CD4-positive, alpha-beta T cell treated with Interleukin-6 for 4 hours (primary cell): Measurements from ENCODE around the gene ZNF175.
"Not testable (repeated sequence)": the region's sequence is repeated elsewhere in the genome, so short reads cannot be mapped to it uniquely, and the experiment has no call there.

Source experiments
- DNase-seq: peaks from one replicate; pipeline ENCODE4 v3.0.0-alpha.2; 2020; ENCODE audit warnings: mixed read lengths

The ZNF175 gene

DNA sequence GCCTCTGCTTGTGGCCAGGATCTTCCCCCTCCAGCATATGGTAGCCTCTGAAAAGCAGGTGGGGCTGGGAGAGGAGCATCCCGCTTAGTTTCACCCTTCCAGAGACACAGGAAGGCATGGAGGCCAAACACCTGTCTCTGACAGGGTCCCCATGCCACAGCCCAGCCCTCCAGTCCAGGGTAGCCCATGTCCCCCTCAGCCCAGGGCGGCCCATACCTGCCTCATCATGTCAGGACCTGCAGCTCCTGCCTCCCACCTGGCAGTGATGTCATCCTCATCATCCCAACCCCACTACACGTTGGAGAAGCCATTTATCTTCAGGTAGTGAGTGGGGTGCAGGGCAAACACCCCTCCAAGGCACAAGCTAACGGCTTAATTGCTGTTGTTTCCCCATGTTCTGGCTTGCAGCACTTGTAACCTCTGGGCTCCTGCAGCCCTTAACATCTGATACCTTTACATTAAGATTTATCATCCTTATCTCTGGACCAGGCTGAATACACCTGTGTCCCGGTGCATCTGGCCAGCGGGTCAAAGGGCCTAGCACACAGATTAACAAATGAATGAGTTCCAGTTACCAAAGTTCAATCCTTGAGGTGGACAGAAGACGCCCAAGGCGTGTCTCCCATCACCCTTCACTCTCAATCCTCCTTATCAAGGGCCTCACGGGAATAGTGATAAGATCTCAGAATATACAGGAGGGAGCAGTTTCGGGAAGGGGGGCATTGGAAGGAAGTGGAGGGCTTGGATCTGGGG lies 22.2 kb downstream of the ZNF175 start:
- DNase-seq = no peak

DNA sequence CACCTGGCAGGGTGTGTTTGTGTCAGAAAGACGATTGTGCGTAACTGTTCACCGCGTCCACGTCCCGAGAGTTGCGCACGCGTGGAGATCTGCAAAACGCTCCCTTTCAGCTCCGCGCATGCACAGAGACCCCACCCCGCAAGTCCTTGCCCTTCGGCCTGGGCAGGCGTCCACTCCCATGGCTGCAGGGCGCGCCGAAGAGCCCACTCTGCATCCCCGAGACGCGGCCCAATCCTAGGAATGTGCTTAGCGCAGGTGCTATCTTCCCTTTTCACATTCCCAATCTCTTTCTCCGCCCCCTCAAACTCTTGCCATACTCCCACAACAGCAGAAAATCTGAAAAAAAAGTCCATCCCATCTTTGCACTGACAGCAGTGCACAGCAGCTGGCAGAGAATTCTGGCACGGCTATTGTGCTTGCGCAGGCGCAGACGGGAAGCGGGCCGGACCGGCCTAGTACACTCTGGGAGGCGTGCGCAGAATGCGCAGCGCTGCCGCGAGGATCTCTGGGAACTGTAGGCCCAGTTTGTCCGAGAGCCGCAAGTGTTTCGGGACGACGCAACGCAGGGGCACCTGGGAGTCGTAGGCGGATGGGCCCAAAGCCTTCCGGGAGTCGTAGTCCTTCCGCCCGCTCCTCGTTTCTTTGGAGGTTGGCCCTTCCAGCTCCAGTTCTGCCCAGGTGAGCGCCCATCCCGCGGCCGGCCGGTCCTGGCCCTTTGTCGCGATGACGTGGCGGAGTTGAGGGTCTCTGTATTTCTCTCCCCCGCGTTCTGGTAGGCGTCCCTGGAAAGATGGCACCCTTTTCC lies 23.1 kb downstream of the ZNF175 start:
- DNase-seq = peak; percentile 99

DNA sequence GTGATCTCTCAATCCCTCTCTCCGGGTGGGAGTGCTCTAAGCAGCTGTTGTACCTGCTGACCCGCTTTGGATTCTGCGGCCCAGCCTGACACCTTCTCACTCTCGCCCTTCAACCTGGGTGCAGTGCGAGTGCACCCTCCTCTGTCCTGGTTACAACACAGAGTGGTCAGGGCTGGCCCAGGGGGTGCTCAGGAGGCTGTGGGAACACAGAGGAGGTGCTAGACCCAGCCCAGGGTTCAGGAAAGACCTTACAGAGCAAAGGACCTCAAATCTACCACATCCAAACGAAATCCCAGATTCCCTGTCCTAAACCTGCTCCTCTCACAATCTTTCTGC lies 23.7 kb downstream of the ZNF175 start:
- DNase-seq = no peak

DNA sequence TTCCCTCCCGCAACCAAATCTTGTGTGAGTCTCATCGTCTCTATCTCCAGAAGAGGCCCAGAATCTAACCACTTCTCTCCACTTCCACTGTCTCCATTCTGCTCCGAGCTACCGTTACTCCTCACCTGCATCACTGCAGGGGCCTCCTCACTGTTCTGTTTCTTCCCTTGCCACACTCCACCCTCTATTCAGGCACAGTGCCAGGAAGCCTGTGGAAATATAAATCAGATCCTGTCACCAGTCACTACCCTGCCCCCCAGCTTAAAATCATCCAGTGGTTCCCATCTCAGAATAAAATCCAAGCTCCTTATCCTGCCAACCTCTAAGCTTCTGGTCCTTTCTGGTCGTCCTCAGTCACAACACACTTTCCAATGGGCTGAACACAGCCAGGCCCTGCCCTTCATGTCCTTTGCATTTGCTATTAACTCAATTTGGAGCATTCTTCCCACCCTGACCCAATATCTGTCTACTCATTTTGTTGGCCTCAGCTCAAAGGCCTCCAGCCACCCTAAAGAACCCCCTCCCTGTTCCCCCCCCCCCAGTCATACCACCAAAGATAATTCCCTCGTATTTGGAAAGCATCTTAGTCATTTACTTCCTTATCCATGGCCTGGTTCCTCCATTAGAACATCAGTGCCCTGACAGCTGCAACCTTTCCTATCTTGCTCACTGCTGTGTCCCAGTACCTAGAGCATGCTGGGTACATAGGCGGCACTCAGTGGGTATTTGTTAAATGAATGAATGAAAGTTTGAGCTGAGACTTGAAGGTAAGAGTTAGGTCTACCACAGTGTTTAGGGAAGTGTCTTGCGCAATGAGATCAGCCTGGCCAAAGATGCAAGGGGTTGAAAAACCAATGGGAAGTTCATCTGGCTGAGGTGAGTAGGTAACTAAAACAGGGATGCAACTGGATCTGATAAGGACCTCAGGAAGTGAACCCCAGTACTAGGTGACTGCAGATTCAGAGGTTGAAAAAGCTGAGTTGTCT lies 24.4 kb downstream of the ZNF175 start:
- DNase-seq = no peak

DNA sequence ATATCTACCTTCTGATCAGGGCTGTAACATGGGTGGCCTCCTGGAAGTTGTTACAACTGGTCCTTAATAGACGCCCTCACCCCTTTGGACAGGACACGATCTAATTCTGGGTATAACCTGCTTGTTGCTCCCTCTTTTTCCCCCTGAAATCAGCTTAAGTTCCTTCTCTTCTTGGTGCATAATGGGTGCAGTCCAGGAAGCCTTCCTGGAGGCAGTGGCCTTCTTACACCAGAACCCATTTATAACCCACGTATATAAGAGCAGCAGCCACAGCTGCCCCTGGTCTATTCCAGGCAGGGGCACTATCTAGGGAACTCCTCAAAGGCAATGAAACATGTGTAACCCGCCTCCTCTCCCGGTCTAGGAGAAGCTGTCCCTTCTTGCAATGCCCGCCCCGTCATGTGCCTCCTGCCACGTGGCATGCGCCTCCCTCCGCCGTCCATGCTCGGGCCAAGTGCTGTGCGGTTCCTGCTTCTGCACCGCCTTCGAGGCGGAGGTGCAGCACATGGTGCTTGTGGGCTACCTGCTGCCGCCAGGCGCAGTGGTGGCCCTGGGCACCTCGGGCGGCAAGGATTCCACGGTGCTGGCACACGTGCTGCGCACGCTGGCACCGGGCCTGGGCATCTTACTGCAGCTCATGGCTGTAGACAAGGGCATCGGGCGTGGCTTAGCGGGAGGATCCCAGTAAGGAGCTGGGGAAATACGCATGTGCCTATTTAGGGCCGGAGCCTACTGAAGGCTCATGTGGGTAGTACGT lies 27.3 kb downstream of the ZNF175 start:
- no peak for DNase-seq

DNA sequence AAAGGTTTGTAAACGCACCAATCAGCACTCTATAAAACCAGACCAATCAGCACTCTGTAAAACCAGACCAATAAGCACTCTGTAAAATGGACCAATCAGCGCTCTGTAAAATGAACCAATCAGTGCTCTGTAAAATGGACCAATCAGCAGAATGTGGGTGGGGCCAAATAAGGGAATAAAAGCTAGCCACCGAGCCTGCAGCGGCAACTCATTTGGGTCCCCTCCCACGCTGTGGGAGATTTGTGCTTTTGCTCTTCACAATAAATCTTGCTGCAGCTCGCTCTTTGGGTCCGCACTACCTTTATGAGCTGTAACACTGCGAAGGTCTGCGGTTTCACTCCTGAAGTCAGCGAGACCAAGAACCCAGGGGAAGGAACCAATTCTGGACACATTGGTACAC lies 28.0 kb downstream of the ZNF175 start:
- DNase-seq = no peak

DNA sequence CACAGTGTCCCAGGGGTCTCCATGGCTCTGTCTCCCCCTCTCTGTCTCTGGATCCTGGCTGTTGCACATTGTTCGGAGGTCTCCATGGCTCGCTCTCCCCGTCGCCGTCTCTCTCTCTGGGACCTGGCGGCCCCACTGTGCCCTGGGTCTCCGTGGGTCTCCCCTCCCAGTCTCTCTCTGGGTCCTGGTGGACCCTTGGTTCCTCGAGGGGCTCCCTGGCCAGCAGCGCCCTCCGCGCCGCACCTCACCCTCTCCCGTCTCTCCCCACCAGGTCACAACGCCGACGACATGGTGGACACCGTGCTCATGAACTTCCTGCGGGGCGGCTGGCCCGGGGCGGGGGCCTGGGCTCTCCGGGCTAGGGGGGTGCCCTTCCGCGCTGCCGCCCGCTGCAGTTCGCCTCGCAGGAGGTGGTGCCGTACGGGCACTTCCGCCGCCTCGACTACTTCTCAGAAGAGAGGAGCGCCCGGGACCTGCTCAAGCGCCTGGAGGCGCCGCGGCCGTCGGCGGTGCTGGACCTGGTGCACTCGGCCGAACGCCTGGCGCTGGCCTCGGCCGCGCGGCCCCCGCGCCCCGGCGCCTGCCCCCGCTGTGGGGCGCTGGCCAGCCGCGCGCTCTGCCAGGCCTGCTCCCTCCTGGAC lies 30.0 kb downstream of the ZNF175 start:
- DNase-seq = no peak

DNA sequence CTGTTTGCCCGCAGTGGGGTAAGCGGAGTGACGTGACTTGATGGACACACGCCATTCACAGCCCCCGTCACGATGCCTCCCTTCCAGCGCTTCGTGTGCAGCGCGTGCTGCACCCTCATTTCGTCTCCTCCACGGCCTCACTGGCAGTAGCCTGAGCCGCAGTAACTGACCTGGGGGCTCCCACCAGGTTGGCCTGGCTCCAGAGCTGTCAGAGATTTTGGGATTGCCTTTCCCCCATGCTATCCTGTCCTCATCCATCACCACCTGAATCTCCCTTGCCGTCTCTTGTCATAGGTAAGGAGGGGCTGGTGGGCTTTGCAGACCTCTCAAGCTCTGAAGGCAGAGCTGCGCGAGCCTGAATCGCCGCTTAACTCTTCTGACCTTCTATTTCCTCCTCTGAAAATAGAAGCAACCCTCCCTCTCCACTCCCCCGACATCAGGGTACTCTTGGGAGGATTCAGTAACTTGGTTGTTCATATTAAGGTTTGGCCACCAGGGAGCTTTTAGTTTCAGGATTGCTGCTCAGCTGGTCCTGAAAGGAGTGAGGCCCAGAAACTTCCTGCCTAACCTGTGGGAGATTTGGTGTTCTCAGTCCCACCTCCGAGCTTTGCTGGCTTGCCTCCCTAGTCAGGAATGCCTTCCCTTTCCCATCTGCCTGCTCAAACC lies 31.2 kb downstream of the ZNF175 start:
- DNase-seq = no peak

DNA sequence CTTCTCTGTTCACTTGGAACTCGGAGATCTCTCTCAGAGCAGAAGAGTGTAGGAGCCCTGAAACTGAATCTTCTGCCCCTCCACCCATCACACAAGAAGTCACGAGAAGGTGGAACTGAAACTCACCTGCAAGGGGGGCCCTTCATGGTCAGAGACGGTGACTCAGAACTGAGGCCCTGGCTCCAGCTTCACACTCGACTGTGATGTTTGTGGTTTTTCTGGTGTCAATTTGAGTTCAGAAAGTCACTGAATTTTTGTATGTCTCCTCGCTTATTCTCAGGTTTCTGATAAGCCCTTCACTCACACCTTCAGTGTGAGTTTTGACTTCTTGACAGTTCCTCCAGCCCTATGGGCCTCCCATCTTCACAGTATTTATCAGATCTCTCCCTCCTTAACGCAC lies 36.0 kb downstream of the ZNF175 start:
- no peak for DNase-seq

DNA sequence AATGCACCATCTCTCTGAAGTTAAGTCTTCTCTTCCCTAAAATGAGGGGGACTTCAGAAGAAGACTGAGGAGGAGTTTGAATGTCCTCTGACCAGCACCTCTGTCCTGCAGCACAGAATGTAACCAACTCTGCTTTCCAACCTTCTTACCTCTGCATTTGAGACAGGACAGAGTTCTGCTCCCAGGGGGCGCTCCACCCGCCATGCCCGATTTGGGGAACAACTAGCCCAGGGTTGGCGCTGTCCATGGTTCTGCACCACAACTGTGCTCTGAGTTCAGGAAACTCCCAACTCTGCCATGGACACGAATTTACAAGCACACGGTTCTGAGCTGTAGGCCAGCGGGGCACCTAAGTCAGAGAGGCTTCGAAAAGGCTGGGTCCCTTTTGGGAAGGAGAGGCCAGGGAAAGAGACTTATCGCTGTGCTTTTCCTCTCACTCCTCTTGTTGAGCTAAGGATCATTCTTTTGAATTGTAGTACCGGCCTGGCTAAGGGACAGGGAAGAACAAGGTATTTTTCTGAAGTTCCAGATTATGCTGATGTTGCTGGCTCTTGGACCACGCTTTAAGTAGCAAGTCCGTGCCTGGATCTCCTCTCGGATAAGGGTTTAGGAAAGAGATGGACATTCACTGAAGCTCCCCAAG lies 37.0 kb downstream of the ZNF175 start:
- DNase-seq = peak; percentile 59

DNA sequence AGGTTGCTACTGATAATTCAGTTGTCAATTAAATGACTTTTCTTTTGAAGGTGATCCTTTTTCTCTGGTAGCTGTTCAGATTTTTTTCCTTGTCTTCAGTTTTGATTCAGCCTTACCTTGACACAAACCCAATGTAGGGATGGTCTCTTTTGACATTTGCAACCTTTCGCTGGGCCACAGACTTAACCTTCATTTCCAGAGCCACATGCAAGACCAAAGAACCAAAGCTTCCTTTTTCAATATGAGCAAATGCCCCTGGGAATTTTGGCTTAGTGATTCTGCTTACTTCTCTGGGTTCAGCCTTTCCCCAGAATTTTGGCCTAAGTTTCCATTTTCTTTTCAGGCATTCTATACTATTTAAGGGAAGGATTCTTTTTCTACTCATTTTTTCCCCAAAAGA lies 39.5 kb downstream of the ZNF175 start:
- DNase-seq = no peak

DNA sequence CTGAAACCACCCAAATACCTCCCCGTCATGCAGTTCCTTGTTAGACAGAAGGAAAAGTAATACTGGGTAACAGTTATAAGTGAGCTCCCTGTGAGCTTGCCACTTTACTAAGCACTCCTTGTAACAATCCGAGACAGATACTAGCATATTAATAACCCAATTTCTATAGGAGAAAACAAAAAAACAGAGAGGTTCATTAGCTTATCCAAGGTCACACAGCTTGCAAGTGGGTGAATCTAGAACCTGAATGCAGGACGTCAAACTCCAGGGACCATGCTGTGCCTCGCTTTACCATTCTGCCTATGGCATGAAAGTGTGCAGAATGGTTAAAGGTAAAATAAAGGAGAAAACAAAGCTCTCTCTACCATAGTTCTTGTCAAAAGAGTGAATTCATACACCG lies 43.7 kb downstream of the ZNF175 start:
- no peak for DNase-seq

DNA sequence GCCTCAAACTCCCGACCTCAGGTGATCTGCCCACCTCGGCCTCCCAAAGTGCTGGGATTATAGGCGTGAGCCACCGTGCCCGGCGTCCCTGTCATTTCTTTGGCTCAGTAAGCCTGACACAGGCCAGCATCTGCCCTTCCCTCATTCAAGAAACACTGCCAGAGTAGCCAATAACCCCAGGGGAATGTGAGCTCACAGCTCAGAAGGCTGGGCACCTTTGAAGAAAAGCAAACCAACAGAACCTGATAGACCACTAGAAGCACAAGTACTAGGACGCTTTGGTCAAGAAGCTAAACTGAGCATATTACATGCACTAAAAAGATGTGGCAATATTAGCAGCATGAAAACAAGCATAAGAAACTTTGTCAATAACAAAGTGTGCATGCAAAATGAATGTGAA lies 44.9 kb downstream of the ZNF175 start:
- no peak for DNase-seq

DNA sequence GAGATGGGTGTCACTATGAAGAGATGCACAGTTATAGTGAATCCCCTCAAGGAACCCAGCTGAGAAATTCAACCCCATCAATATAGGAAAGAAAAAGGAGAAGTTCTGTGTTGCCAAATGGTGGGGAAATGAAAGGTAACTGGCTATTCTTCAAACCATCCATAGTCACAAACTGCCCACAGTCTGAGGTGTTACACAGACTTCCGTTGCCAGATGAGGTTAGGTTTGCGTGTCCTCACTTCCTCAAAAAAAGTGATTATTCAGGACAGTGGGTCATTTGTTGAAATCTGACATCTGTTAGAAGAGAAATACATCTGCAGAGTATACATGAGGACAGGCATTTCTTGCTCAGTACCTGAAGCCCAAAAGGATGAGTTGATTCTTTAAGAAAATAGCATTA lies 50.1 kb downstream of the ZNF175 start:
- DNase-seq = no peak

DNA sequence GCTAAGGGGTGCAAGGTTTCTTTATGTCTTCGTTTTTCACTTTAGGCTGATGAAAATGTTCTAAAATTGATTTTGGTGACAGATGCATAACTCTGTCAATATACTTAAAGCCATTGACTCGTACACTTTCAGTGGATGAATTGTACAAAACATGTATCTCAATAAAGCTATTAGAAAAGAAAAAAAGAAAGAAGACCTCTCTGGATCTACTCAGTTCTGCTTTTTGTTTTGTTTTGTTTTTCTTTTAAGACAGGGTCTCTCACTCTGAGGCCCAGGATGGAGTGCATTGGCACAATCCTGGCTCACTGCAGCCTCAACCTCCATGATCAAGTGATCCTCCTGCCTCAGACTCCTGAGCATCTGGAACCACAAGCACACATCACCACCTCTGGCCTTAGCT lies 55.6 kb downstream of the ZNF175 start:
- DNase-seq = no peak

DNA sequence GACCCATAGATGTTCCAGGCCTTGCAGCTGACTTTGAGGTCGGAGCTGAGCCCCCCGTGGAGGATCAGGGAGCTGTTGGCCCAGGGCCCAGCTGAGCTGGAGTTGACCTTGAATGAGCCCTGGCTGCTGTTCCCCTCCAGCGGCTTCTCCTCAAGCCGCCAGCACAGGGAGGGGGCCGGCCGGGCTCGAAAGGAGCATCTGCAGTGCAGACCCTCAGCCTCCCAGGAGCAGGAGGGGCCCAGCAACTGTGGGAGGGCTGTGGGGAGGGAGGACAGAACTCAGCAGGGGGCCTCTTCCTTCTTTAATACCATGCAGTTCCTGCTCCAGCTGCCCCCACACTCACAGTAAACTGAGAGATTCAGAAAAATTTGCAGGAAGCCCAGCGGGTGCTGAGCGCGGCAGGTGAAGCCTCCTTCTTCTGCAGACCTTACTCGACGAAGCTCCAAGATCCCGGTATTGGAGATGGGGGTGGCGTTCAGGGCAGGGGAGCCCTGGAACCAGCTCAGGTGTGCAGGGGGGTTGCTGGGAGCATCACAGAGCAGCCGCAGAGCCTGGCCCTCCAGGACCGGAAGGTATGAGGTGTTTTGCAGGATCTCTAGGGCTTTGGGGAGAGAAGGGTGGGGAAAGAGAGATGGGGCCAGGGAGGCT lies 56.5 kb downstream of the ZNF175 start:
- DNase-seq = no peak

DNA sequence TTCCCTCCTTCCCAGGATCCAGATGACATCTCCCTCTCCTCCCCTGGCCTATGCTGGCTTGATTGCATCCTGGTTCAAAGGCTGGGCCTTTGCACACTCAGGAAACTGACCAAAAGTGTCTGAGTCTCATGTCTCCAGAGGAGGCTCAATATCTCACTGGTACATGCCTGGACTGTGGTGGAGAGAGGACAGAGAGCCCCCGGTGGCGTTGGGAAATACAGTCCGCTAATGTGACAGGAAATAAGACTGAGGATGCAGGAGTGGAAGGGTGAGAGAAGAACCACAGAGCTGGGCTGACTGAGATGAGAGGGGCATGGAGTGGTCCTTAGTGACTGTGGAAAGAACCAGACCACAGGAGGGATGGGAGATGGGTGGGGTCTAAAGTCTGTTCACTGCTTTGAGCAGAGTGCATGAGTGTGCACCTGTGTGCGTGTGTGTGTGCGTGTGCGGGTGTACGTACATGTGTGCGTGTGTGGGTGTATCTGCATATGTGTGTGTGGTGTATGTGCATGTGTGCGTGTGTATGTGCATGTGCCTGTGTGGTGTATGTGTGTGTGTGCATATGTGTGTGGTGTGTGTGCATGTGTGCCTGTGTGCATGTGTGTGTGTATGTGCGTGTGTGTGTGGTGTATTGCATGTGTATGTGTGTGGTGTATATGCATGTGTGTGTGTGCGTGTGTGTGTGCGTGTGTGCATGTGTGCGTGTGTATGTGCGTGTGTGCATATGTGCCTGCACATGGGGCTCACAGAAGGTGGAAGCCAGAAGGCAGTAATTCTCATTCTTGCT lies 57.3 kb downstream of the ZNF175 start:
- DNase-seq = no peak

DNA sequence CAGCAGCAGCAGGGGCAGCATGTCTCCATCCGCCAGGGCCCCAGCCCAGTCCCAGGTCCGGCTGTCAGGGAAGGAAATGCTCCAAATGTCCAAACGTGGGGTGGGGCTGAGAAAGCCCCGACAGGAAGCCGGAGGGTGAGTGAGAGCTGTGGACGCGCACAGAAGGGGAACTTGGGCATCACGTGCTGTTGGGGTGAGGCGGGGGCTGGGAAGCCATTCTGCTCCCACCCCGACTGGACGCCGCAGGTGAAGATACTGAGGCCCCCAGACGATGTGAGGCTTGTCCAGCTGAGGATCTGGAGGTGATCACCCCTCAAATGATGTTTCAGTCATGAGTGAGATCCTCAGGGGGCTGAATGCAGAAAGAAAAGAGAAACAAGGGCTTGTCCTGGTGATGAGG lies 59.2 kb downstream of the ZNF175 start, which contains the start of gene SIGLEC5:
TSS of gene SIGLEC5 (minus strand) at position 87 of the 400 bp plus-strand sequence. CDS start at position 21, 66 bp downstream.
- not testable (repeated sequence) for DNase-seq

DNA sequence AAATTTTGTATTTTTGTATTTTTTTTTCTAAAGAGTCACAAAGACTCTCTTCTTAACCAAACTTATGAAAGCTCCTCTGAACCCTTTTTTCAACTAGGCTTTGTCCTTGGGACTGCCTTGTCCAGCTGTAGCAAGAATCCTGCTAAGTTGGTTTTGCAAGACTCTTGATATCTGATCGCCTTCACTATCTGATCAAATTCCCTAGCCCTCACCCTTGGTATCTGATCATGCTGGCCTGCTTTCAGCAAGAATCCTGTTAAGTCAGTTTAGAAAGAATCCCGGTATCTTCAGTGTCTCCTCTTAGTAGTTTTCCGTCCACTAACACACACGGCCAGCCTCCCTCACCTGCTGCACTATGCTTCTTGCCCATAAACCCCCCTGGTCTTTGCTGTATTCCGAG lies 61.0 kb downstream of the ZNF175 start:
- no peak for DNase-seq
